ENCODE measurements around the gene C1orf159. TPM values are rescaled to one million over a fixed set of nuclear protein-coding genes. Genes with fewer than 3 reads are reported as not detected.

The C1orf159 gene
- total and polyA plus RNA-seq, 2 experiments from 2014 or later, result 11.4 to 13.1 TPM

GRCh38 chr1:1041873-1042272, 74.0 kb downstream of the C1orf159 start:
- Histone ChIP-seq H3K9me3 (ENCODE audit: low read depth) (no peaks in the 10 kb centered on the region), H3K36me3 (ENCODE audit: low read depth) (no peaks in the 10 kb centered on the region), H3K27me3 (replicated peaks; ENCODE audit: insufficient read depth) (no peaks in the 10 kb centered on the region), H4K20me1 (ENCODE audit: insufficient read depth) (no peaks in the 10 kb centered on the region), H3K4me2 (ENCODE audit: unreplicated experiment) (no peak overlapping the region), H3K4me3 (no peak overlapping the region), H3K4me1 (ENCODE audit: insufficient read depth) (no peaks in the 10 kb centered on the region), H3K27ac (no peak overlapping the region), H3K79me2 (ENCODE audit: insufficient read depth) (no peaks in the 10 kb centered on the region), H3K9me2 (ENCODE audit: insufficient read depth) (no peaks in the 10 kb centered on the region), H3K9ac (no peak overlapping the region), H3F3A (ENCODE audit: insufficient read depth) (no peaks in the 10 kb centered on the region), H2AFZ (no peak overlapping the region)
- TF ChIP-seq EZH2phosphoT487 (IDR thresholded peaks at IDR 0.05; ENCODE audit: insufficient read depth, low read depth) (no peak), EZH2 (IDR thresholded peaks at IDR 0.05; ENCODE audit: insufficient read depth, poor library complexity, severe bottlenecking) (no peak)
- whole genome bisulfite sequencing, 2 experiments (ENCODE audit: low coverage in 1 of 2, low lambda C conversion rate in 2 of 2, missing lambda C conversion rate in 2 of 2), result 92 to 93% methylated on average over 25 of the region's 25 CpGs
- in situ Hi-C loops (cut with MboI), result no loop called here
- no peak for DNase-seq

DNA sequence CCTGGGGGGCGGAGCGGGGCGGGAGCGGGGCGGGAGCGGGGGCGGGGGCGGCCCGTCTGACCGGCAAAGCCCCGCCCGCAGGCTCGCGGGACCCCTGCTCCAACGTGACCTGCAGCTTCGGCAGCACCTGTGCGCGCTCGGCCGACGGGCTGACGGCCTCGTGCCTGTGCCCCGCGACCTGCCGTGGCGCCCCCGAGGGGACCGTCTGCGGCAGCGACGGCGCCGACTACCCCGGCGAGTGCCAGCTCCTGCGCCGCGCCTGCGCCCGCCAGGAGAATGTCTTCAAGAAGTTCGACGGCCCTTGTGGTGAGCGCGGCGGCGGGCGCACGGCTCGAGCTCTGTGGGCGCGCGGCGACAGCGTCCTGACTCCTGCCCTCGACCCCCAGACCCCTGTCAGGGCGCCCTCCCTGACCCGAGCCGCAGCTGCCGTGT, 74.8 kb downstream of the C1orf159 start:
- Histone ChIP-seq H3K4me3 (no peak overlapping the region), H3K79me2 (ENCODE audit: insufficient read depth) (no peaks in the 10 kb centered on the region), H3K27me3 (replicated peaks; ENCODE audit: insufficient read depth) (no peaks in the 10 kb centered on the region), H3K9me2 (ENCODE audit: insufficient read depth) (no peaks in the 10 kb centered on the region), H3K4me2 (ENCODE audit: unreplicated experiment) (no peak overlapping the region), H2AFZ (no peak overlapping the region), H3K27ac (no peak overlapping the region), H3K9me3 (ENCODE audit: low read depth) (no peaks in the 10 kb centered on the region), H3K9ac (no peak overlapping the region), H3K36me3 (ENCODE audit: low read depth) (no peaks in the 10 kb centered on the region), H3F3A (ENCODE audit: insufficient read depth) (no peaks in the 10 kb centered on the region), H4K20me1 (ENCODE audit: insufficient read depth) (no peaks in the 10 kb centered on the region), H3K4me1 (ENCODE audit: insufficient read depth) (no peaks in the 10 kb centered on the region)
- WGBS, 2 experiments (ENCODE audit: low coverage in 1 of 2, low lambda C conversion rate in 2 of 2, missing lambda C conversion rate in 2 of 2), result 26 to 33% methylated on average over 41 to 51 of the region's 60 CpGs
- in situ Hi-C loops (cut with MboI), result no loop called here
- no peak for DNase-seq
- TF ChIP-seq EZH2phosphoT487 (IDR thresholded peaks at IDR 0.05; ENCODE audit: insufficient read depth, low read depth), result no peak
- TF ChIP-seq EZH2 (IDR thresholded peaks at IDR 0.05; ENCODE audit: insufficient read depth, poor library complexity, severe bottlenecking), result no peak

- H3K9me2 ChIP-seq (ENCODE audit: insufficient read depth), result no peaks in the 10 kb centered on the region
- H3K36me3 ChIP-seq (ENCODE audit: low read depth), result no peaks in the 10 kb centered on the region
- no peaks in the 10 kb centered on the region for H4K20me1 ChIP-seq (ENCODE audit: insufficient read depth)
- no peak overlapping the region for H3K27ac ChIP-seq
- H3K4me1 ChIP-seq (ENCODE audit: insufficient read depth), result no peaks in the 10 kb centered on the region
- H3F3A ChIP-seq (ENCODE audit: insufficient read depth), result no peaks in the 10 kb centered on the region
- peak overlapping the region; percentile 83 for H3K4me2 ChIP-seq (ENCODE audit: unreplicated experiment)
- 0 out of 2 replicates have a peak overlapping the region, but pooled peaks have one; percentile 30 for H3K9ac ChIP-seq
- TF ChIP-seq EZH2phosphoT487 (IDR thresholded peaks at IDR 0.05; ENCODE audit: insufficient read depth, low read depth), result no peak
- TF ChIP-seq EZH2 (IDR thresholded peaks at IDR 0.05; ENCODE audit: insufficient read depth, poor library complexity, severe bottlenecking), result no peak
- H2AFZ ChIP-seq, result peak overlapping the region; percentile 70
- no peaks in the 10 kb centered on the region for H3K79me2 ChIP-seq (ENCODE audit: insufficient read depth)
- in situ Hi-C loops (cut with MboI), result no loop called here
- H3K27me3 ChIP-seq (replicated peaks; ENCODE audit: insufficient read depth), result no peaks in the 10 kb centered on the region
- H3K4me3 ChIP-seq, result peak overlapping the region; percentile 64
- peak; percentile 94 for DNase-seq
- no peaks in the 10 kb centered on the region for H3K9me3 ChIP-seq (ENCODE audit: low read depth)
- 5 to 7% methylated on average over 33 to 95 of the region's 99 CpGs for WGBS, 2 experiments (ENCODE audit: low coverage in 1 of 2, low lambda C conversion rate in 2 of 2, missing lambda C conversion rate in 2 of 2)
Measured at GRCh38 chr1:1040004-1040991, 75.6 kb downstream of the C1orf159 start.

DNA sequence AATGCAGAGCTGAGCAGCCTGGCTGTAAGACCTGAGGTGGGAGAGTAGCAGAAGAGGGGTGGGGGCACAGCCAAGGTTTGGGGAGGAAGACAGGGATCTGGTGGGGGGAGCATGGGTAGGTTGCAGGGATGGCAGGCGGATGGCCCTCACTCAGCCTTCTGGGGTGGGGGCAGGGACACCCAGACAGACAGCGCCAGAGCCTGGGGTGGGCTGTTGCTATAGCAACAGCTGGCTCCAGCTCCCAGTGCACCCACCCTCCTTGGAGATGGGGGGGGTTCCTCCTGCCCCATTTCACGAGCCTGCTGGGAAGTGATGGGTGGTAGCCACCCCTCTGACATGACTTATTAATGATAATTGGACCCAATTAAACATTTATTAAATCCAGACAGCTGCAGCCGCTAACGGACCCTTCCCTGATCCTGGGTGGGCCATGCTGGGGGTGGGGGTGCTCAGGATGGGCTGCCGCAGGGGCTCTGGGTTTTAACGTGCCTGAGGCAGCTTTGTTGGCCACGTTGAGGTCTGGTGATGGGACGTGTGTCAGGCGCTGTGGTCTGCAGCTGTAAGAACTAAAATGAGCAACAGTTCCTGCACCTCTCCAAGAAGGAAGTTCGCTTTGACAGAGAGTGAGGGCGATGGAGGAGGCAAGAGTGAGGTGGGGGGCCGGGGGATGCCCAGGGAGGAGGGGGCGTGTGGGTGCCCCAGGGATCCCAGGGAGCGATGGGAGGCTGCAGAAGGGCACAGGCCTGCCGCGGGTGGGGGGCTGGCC, 76.6 kb downstream of the C1orf159 start:
- in situ Hi-C loops (cut with MboI), result no loop called here
- Histone ChIP-seq H4K20me1 (ENCODE audit: insufficient read depth) (no peaks in the 10 kb centered on the region), H3K27me3 (replicated peaks; ENCODE audit: insufficient read depth) (peaks cover 1% of the 10 kb centered on the region), H3K4me2 (ENCODE audit: unreplicated experiment) (no peak overlapping the region), H3K27ac (no peak overlapping the region), H2AFZ (no peak overlapping the region), H3K4me3 (no peak overlapping the region), H3K36me3 (ENCODE audit: low read depth) (no peaks in the 10 kb centered on the region), H3K9me3 (ENCODE audit: low read depth) (no peaks in the 10 kb centered on the region), H3K79me2 (ENCODE audit: insufficient read depth) (no peaks in the 10 kb centered on the region), H3K4me1 (ENCODE audit: insufficient read depth) (no peaks in the 10 kb centered on the region), H3K9ac (no peak overlapping the region), H3K9me2 (ENCODE audit: insufficient read depth) (no peaks in the 10 kb centered on the region), H3F3A (ENCODE audit: insufficient read depth) (no peaks in the 10 kb centered on the region)
- no peak for DNase-seq
- TF ChIP-seq EZH2phosphoT487 (IDR thresholded peaks at IDR 0.05; ENCODE audit: insufficient read depth, low read depth) (no peak), EZH2 (IDR thresholded peaks at IDR 0.05; ENCODE audit: insufficient read depth, poor library complexity, severe bottlenecking) (no peak)
- 16 to 27% methylated on average over 11 to 17 of the region's 17 CpGs for WGBS, 2 experiments (ENCODE audit: low coverage in 1 of 2, low lambda C conversion rate in 2 of 2, missing lambda C conversion rate in 2 of 2)
